GM23338 (cell line): Measurements from ENCODE around the gene C13orf46. TPM values are rescaled to one million over a fixed set of nuclear protein-coding genes. Genes with fewer than 3 reads are reported as not detected.

Experiments used
- ATAC-seq: fragments of 200-7000 bp; cut with Tn5 transposase; 3 replicates; pipeline ENCODE4 v1.9.1; 2020
- DNase-seq: peaks from one replicate; pipeline ENCODE4 v3.0.0-alpha.2; 2015; ENCODE audit warnings: low spot score
- H2AFZ ChIP-seq: fragments of 200-600 bp; sonication (generic); 2 replicates; pipeline ENCODE4 v1.8.0; 2016; ENCODE audit warnings: antibody characterized with exemption, mild to moderate bottlenecking, moderate library complexity
- H3F3A ChIP-seq: fragments of 200-600 bp; sonication (generic); replicated peaks from 2 replicates; pipeline ENCODE4 v1.8.0; 2017; ENCODE audit warnings: antibody characterized with exemption, mixed run types, low read depth
- H3K27ac ChIP-seq: fragments of 200-600 bp; sonication (generic); 2 replicates; pipeline ENCODE4 v1.6.1; 2016; ENCODE audit warnings: low read depth
- H3K27me3 ChIP-seq: fragments of 200-600 bp; sonication (generic); 2 replicates; pipeline ENCODE4 v1.8.0; 2016; ENCODE audit warnings: mild to moderate bottlenecking, mixed run types, moderate library complexity; ENCODE audit not compliant: insufficient read depth
- H3K36me3 ChIP-seq: fragments of 200-600 bp; sonication (generic); 2 replicates; pipeline ENCODE4 v1.8.0; 2016; ENCODE audit warnings: mild to moderate bottlenecking; ENCODE audit not compliant: insufficient read depth
- H3K4me1 ChIP-seq: fragments of 200-600 bp; sonication (generic); 2 replicates; pipeline ENCODE4 v1.8.0; 2016; ENCODE audit warnings: mild to moderate bottlenecking, moderate library complexity; ENCODE audit not compliant: insufficient read depth
- H3K4me2 ChIP-seq: fragments of 200-600 bp; sonication (generic); 2 replicates; pipeline ENCODE4 v1.7.1; 2017; ENCODE audit warnings: mixed run types
- H3K4me3 ChIP-seq: fragments of 200-600 bp; sonication (generic); 2 replicates; pipeline ENCODE4 v1.6.1; 2016; ENCODE audit warnings: mixed run types
- H3K79me2 ChIP-seq: fragments of 200-600 bp; sonication (generic); replicated peaks from 2 replicates; pipeline ENCODE4 v1.8.0; 2017; ENCODE audit warnings: mild to moderate bottlenecking; ENCODE audit not compliant: insufficient read depth
- H3K9me2 ChIP-seq: fragments of 200-600 bp; sonication (generic); 2 replicates; pipeline ENCODE4 v1.8.0; 2017; ENCODE audit not compliant: insufficient read depth
- H4K20me1 ChIP-seq: fragments of 200-600 bp; sonication (generic); replicated peaks from 2 replicates; pipeline ENCODE4 v1.8.0; 2017; ENCODE audit warnings: mild to moderate bottlenecking; ENCODE audit not compliant: insufficient read depth
- H3K27ac Mint-ChIP-seq: 2 replicates; pipeline ENCODE4 v1.8.0; 2020; ENCODE audit warnings: inconsistent platforms, mild to moderate bottlenecking, moderate library complexity, mixed read lengths
- H3K27me3 Mint-ChIP-seq: 3 replicates; pipeline ENCODE4 v1.8.0; 2022; ENCODE audit warnings: low read depth, mild to moderate bottlenecking, moderate library complexity, mixed read lengths, inconsistent platforms; ENCODE audit not compliant: insufficient read depth, poor library complexity
- H3K36me3 Mint-ChIP-seq: 3 replicates; pipeline ENCODE4 v1.8.0; 2021; ENCODE audit warnings: low read depth, mild to moderate bottlenecking, inconsistent platforms, moderate library complexity, mixed read lengths
- H3K4me1 Mint-ChIP-seq: 3 replicates; pipeline ENCODE4 v1.8.0; 2020; ENCODE audit warnings: mild to moderate bottlenecking, inconsistent platforms, mixed read lengths
- H3K4me3 Mint-ChIP-seq: 3 replicates; pipeline ENCODE4 v1.8.0; 2021; ENCODE audit warnings: moderate library complexity, mild to moderate bottlenecking, inconsistent platforms, mixed read lengths
- H3K9me3 Mint-ChIP-seq: 3 replicates; pipeline ENCODE4 v1.8.0; 2020; ENCODE audit warnings: moderate library complexity, mild to moderate bottlenecking, inconsistent platforms, mixed read lengths
- CREB1 ChIP-seq: fragments of 250-450 bp; sonication (Bioruptor Pico); IDR thresholded peaks from 2 replicates; pipeline ENCODE4 v1.5.0; 2020; ENCODE audit warnings: low read depth, mild to moderate bottlenecking, moderate library complexity
- ETS1 ChIP-seq: IDR thresholded peaks from 2 replicates; pipeline ENCODE4 v1.6.1; 2016; ENCODE audit warnings: antibody characterized with exemption
- EZH2 ChIP-seq: fragments of 200-600 bp; sonication (generic); IDR thresholded peaks from one replicate; pipeline ENCODE4 v1.8.0; 2017; ENCODE audit warnings: antibody characterized with exemption, mild to moderate bottlenecking, low read depth; ENCODE audit not compliant: unreplicated experiment
- EZH2phosphoT487 ChIP-seq: fragments of 200-600 bp; sonication (generic); IDR thresholded peaks from one replicate; pipeline ENCODE4 v1.8.1; 2018; ENCODE audit warnings: antibody characterized with exemption; ENCODE audit not compliant: unreplicated experiment
- NANOG ChIP-seq: IDR thresholded peaks from 2 replicates; pipeline ENCODE4 v1.6.1; 2016; ENCODE audit warnings: antibody characterized with exemption, borderline replicate concordance
- ZNF114 ChIP-seq: fragments of 250-450 bp; sonication (Bioruptor Pico); IDR thresholded peaks from 2 replicates; pipeline ENCODE4 v1.5.0; 2020; ENCODE audit warnings: mild to moderate bottlenecking, moderate library complexity
- ZNF462 ChIP-seq: fragments of 250-450 bp; sonication (Bioruptor Pico); IDR thresholded peaks from 2 replicates; pipeline ENCODE4 v1.5.0; 2020; ENCODE audit warnings: mild to moderate bottlenecking, moderate library complexity
- polyA plus RNA-seq: library from polyadenylated mRNA; unstranded; fragments of >200 nt; fragmentation: Nextera tagmentation; extraction: Ambion mirVana; gene quantifications from 2 replicates; pipeline ENCODE4 v1.2.1, GENCODE V29; 2016
- total RNA-seq: library from RNA; depleted of rRNA; stranded (reverse); fragments of >200 nt; shearing (Covaris generic); gene quantifications from 2 replicates; pipeline ENCODE4 v1.2.3, GENCODE V29; 2014
- TF ChIP-seq, protein P1 (sequence below), 2 experiments: fragments of 200-600 bp in 1 of 2; sonication (generic) in 1 of 2; conservative IDR thresholded peaks; 2 replicates each; pipeline versions ENCODE4 v1.5.1 to v1.6.1; 2016 to 2017; ENCODE audit warnings: antibody characterized with exemption in 2 of 2, low read depth in 2 of 2, mild to moderate bottlenecking in 2 of 2, moderate library complexity in 1 of 2
- TF ChIP-seq, protein P2 (sequence below): IDR thresholded peaks from one replicate; pipeline ENCODE4 v1.6.1; 2018; ENCODE audit warnings: antibody characterized with exemption; ENCODE audit not compliant: unreplicated experiment

Gene C13orf46
- total and polyA plus RNA-seq, 2 experiments from 2014 or later = 0.44 to 1.5 TPM

GRCh38 chr13:113950451-113951245 is 23.2 kb downstream of the C13orf46 start:
- Mint-ChIP-seq H3K4me3 (no peak overlapping the region), H3K9me3 (peaks cover 15% of the 10 kb centered on the region), H3K27ac (no peak overlapping the region), H3K36me3 (peaks cover 11% of the 10 kb centered on the region), H3K27me3 (peaks cover 17% of the 10 kb centered on the region), H3K4me1 (no peaks in the 10 kb centered on the region; the same call in 2 of the 3 replicates)
- no peak overlapping the region for H3K27ac ChIP-seq
- H3K27me3 ChIP-seq = no peaks in the 10 kb centered on the region
- H3K4me2 ChIP-seq = no peak overlapping the region
- H3K4me3 ChIP-seq = no peak overlapping the region
- H3K36me3 ChIP-seq = no peaks in the 10 kb centered on the region
- no peaks in the 10 kb centered on the region for H3K79me2 ChIP-seq
- no peaks in the 10 kb centered on the region for H3K4me1 ChIP-seq
- H4K20me1 ChIP-seq = no peaks in the 10 kb centered on the region
- H3F3A ChIP-seq = no peaks in the 10 kb centered on the region
- ATAC-seq (no peak), DNase-seq (no peak)
- H2AFZ ChIP-seq = no peak overlapping the region
- no peaks in the 10 kb centered on the region for H3K9me2 ChIP-seq
- TF ChIP-seq NANOG (no peak), ZNF462 (CRISPR knock-in tag) (no peak), EZH2 (no peak), EZH2phosphoT487 (no peak), ZNF114 (no peak), ETS1 (no peak), CREB1 (no peak)
- TF ChIP-seq, protein P1, sequence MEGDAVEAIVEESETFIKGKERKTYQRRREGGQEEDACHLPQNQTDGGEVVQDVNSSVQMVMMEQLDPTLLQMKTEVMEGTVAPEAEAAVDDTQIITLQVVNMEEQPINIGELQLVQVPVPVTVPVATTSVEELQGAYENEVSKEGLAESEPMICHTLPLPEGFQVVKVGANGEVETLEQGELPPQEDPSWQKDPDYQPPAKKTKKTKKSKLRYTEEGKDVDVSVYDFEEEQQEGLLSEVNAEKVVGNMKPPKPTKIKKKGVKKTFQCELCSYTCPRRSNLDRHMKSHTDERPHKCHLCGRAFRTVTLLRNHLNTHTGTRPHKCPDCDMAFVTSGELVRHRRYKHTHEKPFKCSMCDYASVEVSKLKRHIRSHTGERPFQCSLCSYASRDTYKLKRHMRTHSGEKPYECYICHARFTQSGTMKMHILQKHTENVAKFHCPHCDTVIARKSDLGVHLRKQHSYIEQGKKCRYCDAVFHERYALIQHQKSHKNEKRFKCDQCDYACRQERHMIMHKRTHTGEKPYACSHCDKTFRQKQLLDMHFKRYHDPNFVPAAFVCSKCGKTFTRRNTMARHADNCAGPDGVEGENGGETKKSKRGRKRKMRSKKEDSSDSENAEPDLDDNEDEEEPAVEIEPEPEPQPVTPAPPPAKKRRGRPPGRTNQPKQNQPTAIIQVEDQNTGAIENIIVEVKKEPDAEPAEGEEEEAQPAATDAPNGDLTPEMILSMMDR (conservative IDR thresholded peaks at IDR 0.05; ENCODE audit: low read depth in 2 of 2) = no peak
- TF ChIP-seq, protein P2, sequence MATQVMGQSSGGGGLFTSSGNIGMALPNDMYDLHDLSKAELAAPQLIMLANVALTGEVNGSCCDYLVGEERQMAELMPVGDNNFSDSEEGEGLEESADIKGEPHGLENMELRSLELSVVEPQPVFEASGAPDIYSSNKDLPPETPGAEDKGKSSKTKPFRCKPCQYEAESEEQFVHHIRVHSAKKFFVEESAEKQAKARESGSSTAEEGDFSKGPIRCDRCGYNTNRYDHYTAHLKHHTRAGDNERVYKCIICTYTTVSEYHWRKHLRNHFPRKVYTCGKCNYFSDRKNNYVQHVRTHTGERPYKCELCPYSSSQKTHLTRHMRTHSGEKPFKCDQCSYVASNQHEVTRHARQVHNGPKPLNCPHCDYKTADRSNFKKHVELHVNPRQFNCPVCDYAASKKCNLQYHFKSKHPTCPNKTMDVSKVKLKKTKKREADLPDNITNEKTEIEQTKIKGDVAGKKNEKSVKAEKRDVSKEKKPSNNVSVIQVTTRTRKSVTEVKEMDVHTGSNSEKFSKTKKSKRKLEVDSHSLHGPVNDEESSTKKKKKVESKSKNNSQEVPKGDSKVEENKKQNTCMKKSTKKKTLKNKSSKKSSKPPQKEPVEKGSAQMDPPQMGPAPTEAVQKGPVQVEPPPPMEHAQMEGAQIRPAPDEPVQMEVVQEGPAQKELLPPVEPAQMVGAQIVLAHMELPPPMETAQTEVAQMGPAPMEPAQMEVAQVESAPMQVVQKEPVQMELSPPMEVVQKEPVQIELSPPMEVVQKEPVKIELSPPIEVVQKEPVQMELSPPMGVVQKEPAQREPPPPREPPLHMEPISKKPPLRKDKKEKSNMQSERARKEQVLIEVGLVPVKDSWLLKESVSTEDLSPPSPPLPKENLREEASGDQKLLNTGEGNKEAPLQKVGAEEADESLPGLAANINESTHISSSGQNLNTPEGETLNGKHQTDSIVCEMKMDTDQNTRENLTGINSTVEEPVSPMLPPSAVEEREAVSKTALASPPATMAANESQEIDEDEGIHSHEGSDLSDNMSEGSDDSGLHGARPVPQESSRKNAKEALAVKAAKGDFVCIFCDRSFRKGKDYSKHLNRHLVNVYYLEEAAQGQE = no peak
